IMR-90 (cell line): ENCODE results near the gene PHACTR2. TPM values are rescaled to one million over a fixed set of nuclear protein-coding genes. Genes with fewer than 3 reads are reported as not detected.

Experiments used
- ATAC-seq: fragments of 200-7000 bp; cut with Tn5 transposase; 2 replicates; pipeline ENCODE4 v1.9.1; 2020; ENCODE audit warnings: low read depth, mild to moderate bottlenecking, moderate library complexity
- BruUV-seq: library from RNA; stranded (reverse); fragments of 400-500 nt; replicated peaks from 2 replicates; lab custom pipeline; 2021; lab: Mats Ljungman, UMichigan
- CTCF ChIA-PET: fragments of 300-600 bp; formaldehyde crosslinking; extraction: SDS; loops from one replicate; lab custom pipeline; 2021; ENCODE audit warnings: antibody characterized with exemption; lab: Yijun Ruan, JAX
- POLR2A ChIA-PET: fragments of 300-600 bp; sonication (Branson Sonifier 250); formaldehyde crosslinking; loops from one replicate; lab custom pipeline; 2022; ENCODE audit warnings: antibody characterized with exemption; ENCODE audit not compliant: unreplicated experiment; lab: Charles Lee
- DNase-seq: peaks from one replicate; pipeline ENCODE4 v3.0.0; 2013
- H2AFZ ChIP-seq: replicated peaks from 2 replicates; pipeline ENCODE3; 2013; ENCODE audit warnings: low read length, mild to moderate bottlenecking; ENCODE audit not compliant: poor library complexity
- H2AK5ac ChIP-seq: 2 replicates; pipeline ENCODE4 v1.6.1; 2013; ENCODE audit warnings: low read depth, low read length, inconsistent platforms
- H2AK9ac ChIP-seq: replicated peaks from 2 replicates; pipeline ENCODE3; 2013; ENCODE audit warnings: mild to moderate bottlenecking, low read depth, low read length, moderate library complexity; ENCODE audit not compliant: poor library complexity
- H2BK120ac ChIP-seq: 2 replicates; pipeline ENCODE4 v1.6.1; 2013; ENCODE audit warnings: low read depth, low read length, inconsistent platforms
- H2BK15ac ChIP-seq: 3 replicates; pipeline ENCODE4 v1.6.1; 2013; ENCODE audit warnings: low read depth, low read length, inconsistent platforms
- H2BK20ac ChIP-seq: 2 replicates; pipeline ENCODE4 v1.6.1; 2013; ENCODE audit warnings: low read depth, mild to moderate bottlenecking, inconsistent platforms, low read length, moderate library complexity
- H2BK5ac ChIP-seq: 2 replicates; pipeline ENCODE4 v1.6.1; 2013; ENCODE audit warnings: mild to moderate bottlenecking, low read depth, low read length, inconsistent platforms; ENCODE audit not compliant: poor library complexity, severe bottlenecking
- H3K14ac ChIP-seq: replicated peaks from 2 replicates; pipeline ENCODE4 v1.6.1; 2013; ENCODE audit warnings: low read depth, low read length, inconsistent platforms
- H3K18ac ChIP-seq: 2 replicates; pipeline ENCODE4 v1.6.1; 2013; ENCODE audit warnings: low read depth, low read length, control low read depth
- H3K23ac ChIP-seq: 2 replicates; pipeline ENCODE4 v1.6.1; 2013; ENCODE audit warnings: low read depth, low read length, inconsistent platforms
- H3K27ac ChIP-seq: 2 replicates; pipeline ENCODE4 v1.5.1; 2013; ENCODE audit warnings: mild to moderate bottlenecking, control low read depth, low read length; ENCODE audit not compliant: insufficient read depth
- H3K27me3 ChIP-seq: 2 replicates; pipeline ENCODE4 v1.6.1; 2013; ENCODE audit warnings: low read length; ENCODE audit not compliant: control insufficient read depth, insufficient read depth
- H3K36me3 ChIP-seq: 2 replicates; pipeline ENCODE4 v1.6.1; 2013; ENCODE audit warnings: low read length, mixed read lengths; ENCODE audit not compliant: control insufficient read depth, insufficient read depth
- H3K4ac ChIP-seq: 2 replicates; pipeline ENCODE4 v1.6.1; 2013; ENCODE audit warnings: low read depth, low read length, inconsistent platforms
- H3K4me1 ChIP-seq: 2 replicates; pipeline ENCODE4 v1.6.1; 2013; ENCODE audit warnings: low read length, mixed read lengths; ENCODE audit not compliant: control insufficient read depth, insufficient read depth
- H3K4me2 ChIP-seq: 2 replicates; pipeline ENCODE4 v1.6.1; 2013; ENCODE audit warnings: low read depth, mild to moderate bottlenecking, control low read depth, low read length, moderate library complexity
- H3K4me3 ChIP-seq: 2 replicates; pipeline ENCODE4 v1.5.1; 2013; ENCODE audit warnings: low read depth, mild to moderate bottlenecking, control low read depth, low read length, moderate library complexity; ENCODE audit not compliant: insufficient read depth
- H3K56ac ChIP-seq: 2 replicates; pipeline ENCODE4 v1.6.1; 2013; ENCODE audit warnings: low read length, inconsistent platforms; ENCODE audit not compliant: insufficient read depth; ENCODE audit errors: extremely low read depth
- H3K79me1 ChIP-seq, 2 experiments: 2 replicates each; pipeline ENCODE4 v1.6.1; 2013; ENCODE audit warnings: low read length in 2 of 2, inconsistent platforms in 1 of 2, low read depth in 1 of 2
- H3K9ac ChIP-seq: 2 replicates; pipeline ENCODE4 v1.6.1; 2013; ENCODE audit warnings: low read depth, low read length, control low read depth
- H3K9me1 ChIP-seq: 2 replicates; pipeline ENCODE4 v1.6.1; 2013; ENCODE audit warnings: low read length, inconsistent platforms; ENCODE audit not compliant: insufficient read depth
- H3K9me3 ChIP-seq: 2 replicates; pipeline ENCODE4 v1.6.1; 2013; ENCODE audit warnings: low read length; ENCODE audit not compliant: control insufficient read depth, insufficient read depth
- H4K20me1 ChIP-seq: 2 replicates; pipeline ENCODE4 v1.6.1; 2013; ENCODE audit warnings: low read length, inconsistent platforms; ENCODE audit not compliant: insufficient read depth
- H4K5ac ChIP-seq: 2 replicates; pipeline ENCODE4 v1.6.1; 2013; ENCODE audit warnings: mild to moderate bottlenecking, low read depth, low read length, control low read depth
- H4K8ac ChIP-seq, 2 experiments: 2 replicates each; pipeline ENCODE4 v1.6.1; 2013; ENCODE audit warnings: low read depth in 2 of 2, low read length in 2 of 2, control low read depth in 1 of 2, inconsistent platforms in 1 of 2
- H4K91ac ChIP-seq: 2 replicates; pipeline ENCODE4 v1.6.1; 2013; ENCODE audit warnings: low read depth, low read length, inconsistent platforms; ENCODE audit not compliant: insufficient read depth
- CTCF ChIP-seq: conservative IDR thresholded peaks from 2 replicates; pipeline ENCODE4 v1.5.1; 2012; ENCODE audit warnings: mild to moderate bottlenecking, low read depth, low read length, improper control_type of control experiment
- MAFK ChIP-seq: IDR thresholded peaks from 2 replicates; pipeline ENCODE4 v1.6.1; 2012; ENCODE audit warnings: low read depth, low read length, improper control_type of control experiment
- NFE2L2 ChIP-seq: fragments of 150-350 bp; IDR thresholded peaks from 2 replicates; pipeline ENCODE4 v1.6.1; 2016; ENCODE audit warnings: low read depth, mild to moderate bottlenecking, low read length
- POLR2A ChIP-seq: IDR thresholded peaks from 2 replicates; pipeline ENCODE4 v1.6.1; 2012; ENCODE audit warnings: mild to moderate bottlenecking, low read depth, low read length
- RAD21 ChIP-seq: IDR thresholded peaks from 2 replicates; pipeline ENCODE4 v1.6.1; 2012; ENCODE audit warnings: low read length, improper control_type of control experiment
- RFX5 ChIP-seq: IDR thresholded peaks from 2 replicates; pipeline ENCODE4 v1.8.0; 2012; ENCODE audit warnings: low read depth, mild to moderate bottlenecking, low read length, moderate library complexity
- WGBS, 2 experiments: methylation state at CpG; one replicate each; pipeline versions ENCODE4 v1.1.5 to v1.1.7; 2013; ENCODE audit warnings: missing lambda C conversion rate in 2 of 2; ENCODE audit not compliant: insufficient read length in 1 of 2; ENCODE audit errors: extremely low coverage in 2 of 2; 5-methylcytosine and 5-hydroxymethylcytosine counted together
- dilution Hi-C: fragments of 300-500 bp; cut with HindIII; formaldehyde crosslinking; loops from one replicate; pipeline ENCODE4 v1.14.3; 2018; ENCODE audit warnings: low sequenced_read_pairs; ENCODE audit not compliant: unreplicated experiment
- in situ Hi-C: fragments of 300-500 bp; cut with MboI; formaldehyde crosslinking; loops from 3 replicates; pipeline ENCODE4 v1.14.3; 2019; ENCODE audit warnings: low sequenced_read_pairs, inconsistent platforms, mixed read lengths
- intact Hi-C: fragments of 100-400 bp; cut with micrococcal nuclease; formaldehyde crosslinking; loops from 2 replicates; pipeline ENCODE4 v1.10.0; 2022
- microRNA-seq, 2 experiments: library from miRNA; stranded (forward) in 1 of 2; unstranded in 1 of 2; fragments of 10-50 nt in 1 of 2; fragments of <30 nt in 1 of 2; gene quantifications in 1 of 2; microRNA quantifications in 1 of 2; one replicate each; pipeline versions ENCODE3 to v1.1.0; 2013 to 2020; ENCODE audit not compliant: insufficient read depth in 1 of 2, insufficient read length in 1 of 2, unreplicated experiment in 1 of 2
- polyA plus RNA-seq, 3 experiments: library from polyadenylated mRNA; depleted of rRNA; stranded (reverse); fragments of >200 nt; gene quantifications; 2 replicates each; pipeline ENCODE4 v1.2.3, GENCODE V29; 2012; ENCODE audit warnings: low replicate concordance in 1 of 3
- small RNA-seq, 5 experiments: library from RNA; depleted of rRNA; stranded (forward); fragments of <200 nt; gene quantifications; one replicate each; pipeline ENCODE3, GENCODE V24; 2012
- total RNA-seq: library from RNA; depleted of rRNA; stranded (reverse); fragments of >200 nt; gene quantifications from 2 replicates; pipeline ENCODE4 v1.2.3, GENCODE V29; 2012; rRNA removed

PHACTR2 gene
- total and polyA plus RNA-seq, 2 of the 4 experiments (the other 2 are of a cell fraction): 14.5 to 74.2 TPM

GRCh38 chr6:143880412-143880811 is 202.6 kb downstream of the PHACTR2 start:
- no peak for TF ChIP-seq NFE2L2
- TF ChIP-seq POLR2A: no peak
- TF ChIP-seq CTCF: no peak
- TF ChIP-seq MAFK: no peak
- no peak for TF ChIP-seq RFX5
- TF ChIP-seq RAD21: no peak
- DNase-seq: no peak
- in situ Hi-C loops: no loop called here
- H2BK5ac ChIP-seq: no peak overlapping the region
- H2AK5ac ChIP-seq: no peak overlapping the region
- H3K56ac ChIP-seq: no peak overlapping the region
- ATAC-seq: no peak
- H3K4me1 ChIP-seq: no peaks in the 10 kb centered on the region
- intact Hi-C loops: no loop called here
- POLR2A ChIA-PET: no interaction called here
- H3K79me1 ChIP-seq: no peaks in the 10 kb centered on the region
- H2AK9ac ChIP-seq: no peak overlapping the region
- H3K23ac ChIP-seq: no peak overlapping the region
- H3K9me3 ChIP-seq: peaks cover 2% of the 10 kb centered on the region; the same call in 1 of the 2 replicates
- H2BK20ac ChIP-seq: no peak overlapping the region
- no peak overlapping the region for H2BK120ac ChIP-seq
- no peaks in the 10 kb centered on the region for H3K27me3 ChIP-seq
- BruUV-seq: no TSS peak
- no peaks in the 10 kb centered on the region for H4K20me1 ChIP-seq
- H4K91ac ChIP-seq: no peak overlapping the region
- H3K4me2 ChIP-seq: no peak overlapping the region
- no peak overlapping the region for H3K14ac ChIP-seq
- H3K9me1 ChIP-seq: no peaks in the 10 kb centered on the region
- no peaks in the 10 kb centered on the region for H3K36me3 ChIP-seq
- H2BK15ac ChIP-seq: no peak overlapping the region
- H2AFZ ChIP-seq: no peak overlapping the region
- no peak overlapping the region for H3K4ac ChIP-seq
- WGBS, 2 experiments: no CpG with 5 or more reads among the region's 2 CpGs
- H3K9ac ChIP-seq: no peak overlapping the region
- CTCF ChIA-PET: no interaction called here
- no peak overlapping the region for H4K8ac ChIP-seq
- no peak overlapping the region for H3K18ac ChIP-seq
- dilution Hi-C loops: no loop called here
- no peak overlapping the region for H4K5ac ChIP-seq
- no peak overlapping the region for H3K4me3 ChIP-seq
- H3K27ac ChIP-seq: no peak overlapping the region

Small RNA genes within 50 kb of the gene (microRNA-seq; reads per million reads assigned to microRNA genes)
- gene ZC2HC1B (ENCODE audit: insufficient read depth, insufficient read length): not detected

Small RNA genes within 50 kb of the gene (small RNA-seq; reads per million reads assigned to genes)
- 0 reads per million in 5 experiments for gene ZC2HC1B

Other genes starting within 250 kb of the PHACTR2 start
- 2.7 and 3.9 TPM in 2 replicates for gene ADAT2, start 227.3 kb upstream of the PHACTR2 start, total RNA-seq
- gene ADAT2, start 227.3 kb upstream of the PHACTR2 start, polyA plus RNA-seq (2012; rRNA removed): 3.2 and 5.4 TPM in 2 replicates
- 13.3 and 16.4 TPM in 2 replicates for gene PEX3, start 227.2 kb upstream of the PHACTR2 start, total RNA-seq
- 13.7 and 15.1 TPM in 2 replicates for gene PEX3, start 227.2 kb upstream of the PHACTR2 start, polyA plus RNA-seq (2012; rRNA removed)
- gene FUCA2, start 166.2 kb upstream of the PHACTR2 start, total RNA-seq: 44.1 and 52.5 TPM in 2 replicates
- 37.8 and 47.4 TPM in 2 replicates for gene FUCA2, start 166.2 kb upstream of the PHACTR2 start, polyA plus RNA-seq (2012; rRNA removed)
- 11.1 and 26.1 TPM in 2 replicates for gene LTV1, start 165.4 kb downstream of the PHACTR2 start, total RNA-seq
- 17.9 and 19.0 TPM in 2 replicates for gene LTV1, start 165.4 kb downstream of the PHACTR2 start, polyA plus RNA-seq (2012; rRNA removed)
- not detected in 2 replicates for gene ZC2HC1B, start 186.5 kb downstream of the PHACTR2 start, total RNA-seq
- gene ZC2HC1B, start 186.5 kb downstream of the PHACTR2 start, polyA plus RNA-seq (2012; rRNA removed): not detected in 2 replicates